ENCODE measurements around the gene ITPK1. TPM values are rescaled to one million over a fixed set of nuclear protein-coding genes. Genes with fewer than 3 reads are reported as not detected.

The ITPK1 gene
- total RNA-seq, 2 experiments from 2014 or later: 12.2 to 18.9 TPM

GRCh38 chr14:93050761-93051160 lies 65.0 kb downstream of the ITPK1 start:
- intact Hi-C loops (cut with micrococcal nuclease): no loop called here
- H3K9me3 Mint-ChIP-seq: no peaks in the 10 kb centered on the region
- H3K4me3 Mint-ChIP-seq: no peak overlapping the region
- no peaks in the 10 kb centered on the region for H3K4me1 Mint-ChIP-seq (ENCODE audit: low read depth)
- CTCF ChIA-PET: interaction anchor here (0.6 kb wide), 1 partner anchor 99 kb away, joined by 3 read pairs; no protein-coding TSS in a partner anchor
- no peak overlapping the region for H3K27ac Mint-ChIP-seq
- H3K27me3 Mint-ChIP-seq (ENCODE audit: low read depth): no peaks in the 10 kb centered on the region
- peaks cover under 1% of the 10 kb centered on the region for H3K36me3 Mint-ChIP-seq (ENCODE audit: low read depth)
- DNase-seq: no peak

- no peak for DNase-seq
- H3K4me1 Mint-ChIP-seq (ENCODE audit: low read depth): no peaks in the 10 kb centered on the region
- CTCF ChIA-PET: no interaction called here
- no peak overlapping the region for H3K4me3 Mint-ChIP-seq
- intact Hi-C loops (cut with micrococcal nuclease): no loop called here
- no peaks in the 10 kb centered on the region for H3K36me3 Mint-ChIP-seq (ENCODE audit: low read depth)
- no peaks in the 10 kb centered on the region for H3K9me3 Mint-ChIP-seq
- no peaks in the 10 kb centered on the region for H3K27me3 Mint-ChIP-seq (ENCODE audit: low read depth)
- no peak overlapping the region for H3K27ac Mint-ChIP-seq
These were observed 65.8 kb downstream of the ITPK1 start for GRCh38 chr14:93049867-93050331.

GRCh38 chr14:93049315-93049714 lies 66.4 kb downstream of the ITPK1 start:
- H3K9me3 Mint-ChIP-seq: no peaks in the 10 kb centered on the region
- H3K4me3 Mint-ChIP-seq: no peak overlapping the region
- intact Hi-C loops (cut with micrococcal nuclease): no loop called here
- H3K36me3 Mint-ChIP-seq (ENCODE audit: low read depth): no peaks in the 10 kb centered on the region
- no peak overlapping the region for H3K27ac Mint-ChIP-seq
- peaks cover 2% of the 10 kb centered on the region for H3K4me1 Mint-ChIP-seq (ENCODE audit: low read depth)
- no peaks in the 10 kb centered on the region for H3K27me3 Mint-ChIP-seq (ENCODE audit: low read depth)
- CTCF ChIA-PET: no interaction called here
- no peak for DNase-seq

GRCh38 chr14:93048843-93049242 lies 66.9 kb downstream of the ITPK1 start:
- H3K27me3 Mint-ChIP-seq (ENCODE audit: low read depth): no peaks in the 10 kb centered on the region
- no peak for DNase-seq
- CTCF ChIA-PET: no interaction called here
- peaks cover 2% of the 10 kb centered on the region for H3K4me1 Mint-ChIP-seq (ENCODE audit: low read depth)
- H3K36me3 Mint-ChIP-seq (ENCODE audit: low read depth): no peaks in the 10 kb centered on the region
- H3K4me3 Mint-ChIP-seq: no peak overlapping the region
- H3K27ac Mint-ChIP-seq: no peak overlapping the region
- H3K9me3 Mint-ChIP-seq: no peaks in the 10 kb centered on the region
- intact Hi-C loops (cut with micrococcal nuclease): no loop called here

DNA sequence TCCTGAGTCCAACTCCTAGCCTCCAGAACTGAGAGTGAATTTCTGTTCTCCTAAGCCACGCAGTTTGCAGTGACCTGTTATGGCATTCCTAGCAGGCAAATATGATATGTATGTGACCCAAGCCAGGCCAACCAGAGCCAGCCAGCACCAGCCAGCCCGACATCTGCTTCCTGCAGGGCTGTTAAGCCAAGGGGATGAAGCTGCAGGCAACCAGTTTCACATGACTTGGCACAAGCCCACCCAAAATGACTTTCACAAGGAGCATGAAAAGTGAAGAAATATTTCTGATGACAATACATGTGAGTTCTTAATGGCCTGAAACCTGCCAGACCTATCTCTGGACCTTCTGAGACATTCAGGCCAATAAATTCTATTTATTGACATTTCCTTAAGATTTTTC lies 68.1 kb downstream of the ITPK1 start:
- H3K27me3 Mint-ChIP-seq (ENCODE audit: low read depth): no peaks in the 10 kb centered on the region
- H3K27ac Mint-ChIP-seq: no peak overlapping the region
- intact Hi-C loops (cut with micrococcal nuclease): no loop called here
- no peak for DNase-seq
- CTCF ChIA-PET: no interaction called here
- no peak overlapping the region for H3K4me3 Mint-ChIP-seq
- no peaks in the 10 kb centered on the region for H3K9me3 Mint-ChIP-seq
- no peaks in the 10 kb centered on the region for H3K36me3 Mint-ChIP-seq (ENCODE audit: low read depth)
- H3K4me1 Mint-ChIP-seq (ENCODE audit: low read depth): peaks cover 7% of the 10 kb centered on the region

DNA sequence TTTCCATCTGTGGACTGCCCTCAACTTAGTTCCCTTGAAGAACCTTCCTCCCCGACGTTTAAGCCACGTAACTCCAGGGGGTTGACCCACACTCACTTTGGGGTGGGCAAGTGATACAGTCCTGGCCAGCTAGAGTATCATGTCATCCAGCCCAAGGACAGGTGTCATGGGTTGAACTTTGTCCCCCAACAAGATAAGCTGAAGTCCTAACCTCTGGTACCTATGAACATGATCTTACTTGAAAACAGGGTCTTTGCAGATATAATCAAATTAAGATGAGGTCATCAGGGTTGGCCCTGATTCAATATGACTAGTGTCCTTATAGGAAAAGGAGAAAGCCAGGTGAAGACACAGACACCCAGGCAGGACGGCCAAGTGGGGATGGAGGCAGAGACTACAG lies 68.6 kb downstream of the ITPK1 start:
- no peak overlapping the region for H3K27ac Mint-ChIP-seq
- no peaks in the 10 kb centered on the region for H3K36me3 Mint-ChIP-seq (ENCODE audit: low read depth)
- no peaks in the 10 kb centered on the region for H3K27me3 Mint-ChIP-seq (ENCODE audit: low read depth)
- no peak overlapping the region for H3K4me3 Mint-ChIP-seq
- DNase-seq: no peak
- intact Hi-C loops (cut with micrococcal nuclease): no loop called here
- CTCF ChIA-PET: no interaction called here
- no peaks in the 10 kb centered on the region for H3K9me3 Mint-ChIP-seq
- peaks cover 7% of the 10 kb centered on the region for H3K4me1 Mint-ChIP-seq (ENCODE audit: low read depth)

GRCh38 chr14:93046705-93047050 lies 69.0 kb downstream of the ITPK1 start:
- Mint-ChIP-seq H3K27me3 (ENCODE audit: low read depth) (no peaks in the 10 kb centered on the region), H3K9me3 (no peaks in the 10 kb centered on the region), H3K36me3 (ENCODE audit: low read depth) (no peaks in the 10 kb centered on the region), H3K27ac (no peak overlapping the region), H3K4me1 (ENCODE audit: low read depth) (peaks cover 10% of the 10 kb centered on the region), H3K4me3 (no peak overlapping the region)
- no peak for DNase-seq
- intact Hi-C loops (cut with micrococcal nuclease): no loop called here
- CTCF ChIA-PET: no interaction called here

GRCh38 chr14:93045965-93046704 lies 69.6 kb downstream of the ITPK1 start:
- no peak for DNase-seq
- Mint-ChIP-seq H3K4me3 (no peak overlapping the region), H3K27me3 (ENCODE audit: low read depth) (no peaks in the 10 kb centered on the region), H3K9me3 (no peaks in the 10 kb centered on the region), H3K36me3 (ENCODE audit: low read depth) (no peaks in the 10 kb centered on the region), H3K4me1 (ENCODE audit: low read depth) (peaks cover 12% of the 10 kb centered on the region), H3K27ac (no peak overlapping the region)
- intact Hi-C loops (cut with micrococcal nuclease): no loop called here
- CTCF ChIA-PET: no interaction called here

DNA sequence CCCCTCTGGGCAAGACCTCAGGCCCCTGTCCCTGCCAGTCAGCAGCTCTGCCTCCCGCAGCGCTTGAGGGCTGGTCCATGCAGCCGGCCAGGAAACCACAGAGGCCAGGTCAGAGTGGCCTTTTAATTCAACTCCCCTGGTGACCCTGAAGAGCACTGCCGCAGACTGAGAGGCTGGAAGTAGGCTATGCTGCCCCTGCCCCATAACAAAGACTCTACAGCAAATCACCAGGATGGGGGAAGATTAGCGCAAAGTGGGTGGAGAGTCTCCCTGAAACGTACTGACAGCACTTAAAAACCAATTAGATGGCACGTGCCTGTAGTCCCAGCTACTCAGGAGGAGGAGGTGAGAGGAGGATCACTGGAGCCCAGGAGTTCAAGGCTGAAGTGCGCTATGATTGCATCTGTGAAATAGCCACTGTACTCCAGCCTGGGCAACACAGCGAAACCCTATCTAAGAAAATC lies 70.5 kb downstream of the ITPK1 start:
- DNase-seq: no peak
- no peak overlapping the region for H3K27ac Mint-ChIP-seq
- H3K4me1 Mint-ChIP-seq (ENCODE audit: low read depth): peaks cover 16% of the 10 kb centered on the region
- CTCF ChIA-PET: no interaction called here
- H3K36me3 Mint-ChIP-seq (ENCODE audit: low read depth): no peaks in the 10 kb centered on the region
- H3K4me3 Mint-ChIP-seq: no peak overlapping the region
- H3K9me3 Mint-ChIP-seq: no peaks in the 10 kb centered on the region
- no peaks in the 10 kb centered on the region for H3K27me3 Mint-ChIP-seq (ENCODE audit: low read depth)
- intact Hi-C loops (cut with micrococcal nuclease): no loop called here

- no peaks in the 10 kb centered on the region for H3K27me3 Mint-ChIP-seq (ENCODE audit: low read depth)
- no peaks in the 10 kb centered on the region for H3K9me3 Mint-ChIP-seq
- peaks cover 16% of the 10 kb centered on the region for H3K4me1 Mint-ChIP-seq (ENCODE audit: low read depth)
- no peak overlapping the region for H3K4me3 Mint-ChIP-seq
- no peak overlapping the region for H3K27ac Mint-ChIP-seq
- intact Hi-C loops (cut with micrococcal nuclease): no loop called here
- H3K36me3 Mint-ChIP-seq (ENCODE audit: low read depth): no peaks in the 10 kb centered on the region
- CTCF ChIA-PET: no interaction called here
- DNase-seq: no peak
These were observed 71.2 kb downstream of the ITPK1 start for GRCh38 chr14:93044556-93044955.

GRCh38 chr14:93044121-93044520 lies 71.6 kb downstream of the ITPK1 start:
- Mint-ChIP-seq H3K4me3 (no peak overlapping the region), H3K27ac (no peak overlapping the region), H3K9me3 (no peaks in the 10 kb centered on the region), H3K4me1 (ENCODE audit: low read depth) (peaks cover 16% of the 10 kb centered on the region), H3K36me3 (ENCODE audit: low read depth) (no peaks in the 10 kb centered on the region), H3K27me3 (ENCODE audit: low read depth) (no peaks in the 10 kb centered on the region)
- intact Hi-C loops (cut with micrococcal nuclease): no loop called here
- DNase-seq: no peak
- CTCF ChIA-PET: interaction anchor here (1.1 kb wide), 1 partner anchor 69 kb away, joined by 3 read pairs; no protein-coding TSS in a partner anchor

- Mint-ChIP-seq H3K27ac (no peak overlapping the region), H3K9me3 (no peaks in the 10 kb centered on the region), H3K4me3 (no peak overlapping the region), H3K27me3 (ENCODE audit: low read depth) (no peaks in the 10 kb centered on the region), H3K36me3 (ENCODE audit: low read depth) (no peaks in the 10 kb centered on the region), H3K4me1 (ENCODE audit: low read depth) (peaks cover 16% of the 10 kb centered on the region)
- CTCF ChIA-PET: interaction anchor here (1.1 kb wide), 1 partner anchor 70 kb away, joined by 3 read pairs; no protein-coding TSS in a partner anchor
- no peak for DNase-seq
- intact Hi-C loops (cut with micrococcal nuclease): no loop called here
These were observed 72.5 kb downstream of the ITPK1 start for GRCh38 chr14:93042968-93043940.

Data from activated naive CD4-positive, alpha-beta T cell treated with anti-CD3 and anti-CD28 coated beads for 36 hours (primary cell).